Measurements from ENCODE around the gene NXPH3. TPM values are rescaled to one million over a fixed set of nuclear protein-coding genes. Genes with fewer than 3 reads are reported as not detected.
A peak's percentile ranks its signal among the peaks of the same experiment; 100 is the strongest.

NXPH3 gene
- total and polyA plus RNA-seq, 2 of the 13 experiments (the other 11 are each of a cell fraction or from before 2014, with no cell fraction given), result 0.04 to 0.58 TPM

GRCh38 chr17:49596613-49597244 is 21.1 kb downstream of the NXPH3 start:
- H3K27ac ChIP-seq (ENCODE audit: extremely low read length, insufficient read depth, low read length), result peak overlapping the region; percentile 58
- BruUV-seq (replicated peaks), result no TSS peak
- no peaks in the 10 kb centered on the region for H3K79me2 ChIP-seq (ENCODE audit: insufficient read depth, low read length)
- H3K4me2 ChIP-seq (ENCODE audit: low read depth, low read length), result peak overlapping the region; percentile 32
- no peak overlapping the region; a peak in 1 of 6 replicates for H3K4me3 ChIP-seq (replicated peaks in 1 of 3; ENCODE audit: insufficient read depth in 1 of 3, low read depth in 2 of 3, low read length in 3 of 3)
- H3K9me3 ChIP-seq (ENCODE audit: low read length), result no peaks in the 10 kb centered on the region
- H2AFZ ChIP-seq (ENCODE audit: low read length), result no peak overlapping the region
- in situ Hi-C loops (cut with HindIII; ENCODE audit: extremely low pct_ligation_motif_present, low pct_unique_long_range_greater_than_20kb), result no loop called here
- H4K20me1 ChIP-seq (ENCODE audit: insufficient read depth, low read length), result no peaks in the 10 kb centered on the region
- H3K27me3 ChIP-seq (ENCODE audit: control insufficient read depth in 1 of 2, insufficient read depth in 2 of 2, low read length in 2 of 2), result no peaks in the 10 kb centered on the region
- intact Hi-C loops (cut with micrococcal nuclease; ENCODE audit: unreplicated experiment), result loop anchor here (2.0 kb wide), 1 partner anchor 20 kb away; no protein-coding TSS in a partner anchor
- H3K9ac ChIP-seq (ENCODE audit: insufficient read depth, low read depth, low read length), result no peak overlapping the region
- ChIA-PET POLR2A (interaction anchor here (1.0 to 1.9 kb wide), 4 partner anchors 27 to 167 kb away, joined by 5 to 7 read pairs (median 6); partner anchors contain the start of genes FAM117A and SPOP), CTCF (ENCODE audit: low intra/inter-chr PET ratio, low total read pairs) (no interaction called here)
- H3K36me3 ChIP-seq (replicated peaks in 1 of 2; ENCODE audit: control insufficient read depth in 1 of 2, insufficient read depth in 2 of 2, low read length in 2 of 2), result peaks cover 8 to 27% of the 10 kb centered on the region in 2 experiments
- ATAC-seq, result peak; percentile 78
- peak; percentile 70 for FAIRE-seq
- DNase-seq (ENCODE audit: low spot score), result peak; percentile 81
- peaks cover 48% of the 10 kb centered on the region for H3K4me1 ChIP-seq (ENCODE audit: insufficient read depth, low read length)
- 65% methylated on average over 6 of the region's 6 CpGs for WGBS (ENCODE audit: low lambda C conversion rate)
- peak; percentile 9; the same call in 1 of the 2 replicates for TF ChIP-seq HNF4A (CRISPR knock-in tag; IDR thresholded peaks at IDR 0.05)
- no peak for TF ChIP-seq BCL3 (CRISPR knock-in tag; IDR thresholded peaks at IDR 0.05)
- TF ChIP-seq NFIC (IDR thresholded peaks at IDR 0.05; ENCODE audit: low read length), result peak; percentile 73; the same call in 1 of the 2 replicates
- TF ChIP-seq MTA1 (CRISPR knock-in tag; IDR thresholded peaks at IDR 0.05; ENCODE audit: borderline replicate concordance), result no peak
- no peak for TF ChIP-seq FOXA1 (IDR thresholded peaks at IDR 0.05)
- TF ChIP-seq FOXA1 (CRISPR knock-in tag; IDR thresholded peaks at IDR 0.05), result 0 out of 2 replicates have a peak, but pooled peaks have one; percentile 21
- TF ChIP-seq TBX2 (CRISPR knock-in tag; IDR thresholded peaks at IDR 0.05; ENCODE audit: borderline replicate concordance), result peak; percentile 22; the same call in 1 of the 2 replicates
- TF ChIP-seq REST (IDR thresholded peaks at IDR 0.05; ENCODE audit: borderline replicate concordance in 1 of 2, low read depth in 1 of 2, low read length in 2 of 2), result no peak
- no peak for TF ChIP-seq HOXA7 (CRISPR knock-in tag; IDR thresholded peaks at IDR 0.05)
- TF ChIP-seq HINFP (CRISPR knock-in tag; IDR thresholded peaks at IDR 0.05; ENCODE audit: low read depth), result no peak
- peak; percentile 54; the same call in 1 of the 2 replicates for TF ChIP-seq PPARG (CRISPR knock-in tag; conservative IDR thresholded peaks at IDR 0.05)
- no peak for TF ChIP-seq ZNF709 (CRISPR knock-in tag; IDR thresholded peaks at IDR 0.05)
- TF ChIP-seq TCF7L2 (IDR thresholded peaks at IDR 0.05; ENCODE audit: low read depth, low read length), result 0 out of 2 replicates have a peak, but pooled peaks have one; percentile 36
- 0 out of 2 replicates have a peak, but pooled peaks have one; percentile 1 for TF ChIP-seq MED1 (CRISPR knock-in tag; IDR thresholded peaks at IDR 0.05)
- TF ChIP-seq EP300 (IDR thresholded peaks at IDR 0.05; ENCODE audit: low read depth in 2 of 2, low read length in 2 of 2), result peak in 1 of 2 experiments; percentile 26; a peak in 1 of 4 replicates
- no peak for TF ChIP-seq EP300 (CRISPR knock-in tag; IDR thresholded peaks at IDR 0.05; ENCODE audit: borderline replicate concordance)

Measured in HepG2 (cell line).